IPS DF 6.9 (cell line): ENCODE data around the gene TSPAN18.

ENCODE experiments used
- DNase-seq: peaks from one replicate; pipeline ENCODE4 v3.0.0-alpha.2; 2013; ENCODE audit warnings: low read depth, low spot score
- H3K27ac ChIP-seq: one replicate; pipeline ENCODE4 v1.5.1; 2013; ENCODE audit warnings: low read length, control low read depth
- H3K27me3 ChIP-seq: 2 replicates; pipeline ENCODE4 v1.6.1; 2013; ENCODE audit warnings: mild to moderate bottlenecking, low read length; ENCODE audit not compliant: control insufficient read depth, insufficient read depth
- H3K36me3 ChIP-seq: 2 replicates; pipeline ENCODE4 v1.6.1; 2013; ENCODE audit warnings: low read length; ENCODE audit not compliant: control insufficient read depth, insufficient read depth
- H3K4me1 ChIP-seq: 2 replicates; pipeline ENCODE4 v1.6.1; 2013; ENCODE audit warnings: low read length; ENCODE audit not compliant: control insufficient read depth, insufficient read depth
- H3K4me3 ChIP-seq: 2 replicates; pipeline ENCODE4 v1.5.1; 2013; ENCODE audit warnings: mild to moderate bottlenecking, low read length
- H3K9me3 ChIP-seq: 2 replicates; pipeline ENCODE4 v1.6.1; 2013; ENCODE audit warnings: low read length, inconsistent platforms; ENCODE audit not compliant: control insufficient read depth, insufficient read depth
- WGBS: extraction: QIAGEN DNeasy Blood & Tissue Kit; methylation state at CpG from one replicate; pipeline ENCODE4 v1.1.7; 2013; ENCODE audit warnings: mixed read lengths, missing lambda C conversion rate; ENCODE audit not compliant: insufficient read length, insufficient coverage; 5-methylcytosine and 5-hydroxymethylcytosine counted together

Gene TSPAN18

GRCh38 chr11:44847316-44847715 lies 120.6 kb downstream of the TSPAN18 start:
- Histone ChIP-seq H3K27me3 (no peaks in the 10 kb centered on the region), H3K36me3 (no peaks in the 10 kb centered on the region), H3K9me3 (no peaks in the 10 kb centered on the region), H3K27ac (no peak overlapping the region), H3K4me3 (no peak overlapping the region), H3K4me1 (peaks cover 3% of the 10 kb centered on the region; the same call in 1 of the 2 replicates)
- no peak for DNase-seq

GRCh38 chr11:44848203-44848962 lies 121.6 kb downstream of the TSPAN18 start:
- H3K4me1 ChIP-seq = peaks cover 3% of the 10 kb centered on the region; the same call in 1 of the 2 replicates
- WGBS = no CpG with 5 or more reads among the region's 11 CpGs
- no peaks in the 10 kb centered on the region for H3K9me3 ChIP-seq
- H3K27ac ChIP-seq = no peak overlapping the region
- H3K36me3 ChIP-seq = no peaks in the 10 kb centered on the region
- no peak for DNase-seq
- no peaks in the 10 kb centered on the region for H3K27me3 ChIP-seq
- no peak overlapping the region for H3K4me3 ChIP-seq

GRCh38 chr11:44848963-44849350 lies 122.2 kb downstream of the TSPAN18 start:
- peaks cover 3% of the 10 kb centered on the region; the same call in 1 of the 2 replicates for H3K4me1 ChIP-seq
- no peak overlapping the region for H3K4me3 ChIP-seq
- no peak overlapping the region for H3K27ac ChIP-seq
- no peaks in the 10 kb centered on the region for H3K27me3 ChIP-seq
- WGBS = no CpG with 5 or more reads among the region's 4 CpGs
- no peaks in the 10 kb centered on the region for H3K9me3 ChIP-seq
- DNase-seq = no peak
- H3K36me3 ChIP-seq = no peaks in the 10 kb centered on the region

- no peaks in the 10 kb centered on the region for H3K9me3 ChIP-seq
- no peak overlapping the region for H3K27ac ChIP-seq
- whole genome bisulfite sequencing = no CpG with 5 or more reads among the region's 4 CpGs
- peaks cover 3% of the 10 kb centered on the region; the same call in 1 of the 2 replicates for H3K4me1 ChIP-seq
- no peak overlapping the region for H3K4me3 ChIP-seq
- no peaks in the 10 kb centered on the region for H3K27me3 ChIP-seq
- no peaks in the 10 kb centered on the region for H3K36me3 ChIP-seq
- no peak for DNase-seq
Measured at GRCh38 chr11:44849424-44849823, 122.7 kb downstream of the TSPAN18 start.

- no peak overlapping the region for H3K4me3 ChIP-seq
- H3K4me1 ChIP-seq = peaks cover 3% of the 10 kb centered on the region; the same call in 1 of the 2 replicates
- no peaks in the 10 kb centered on the region for H3K9me3 ChIP-seq
- no peak overlapping the region for H3K27ac ChIP-seq
- no CpG with 5 or more reads among the region's 8 CpGs for WGBS
- no peak for DNase-seq
- H3K27me3 ChIP-seq = no peaks in the 10 kb centered on the region
- H3K36me3 ChIP-seq = no peaks in the 10 kb centered on the region
Measured at GRCh38 chr11:44849922-44850321, 123.2 kb downstream of the TSPAN18 start.

GRCh38 chr11:44851496-44851895 lies 124.7 kb downstream of the TSPAN18 start:
- Histone ChIP-seq H3K4me1 (peaks cover 3% of the 10 kb centered on the region; the same call in 1 of the 2 replicates), H3K4me3 (no peak overlapping the region), H3K27me3 (no peaks in the 10 kb centered on the region), H3K9me3 (no peaks in the 10 kb centered on the region), H3K36me3 (no peaks in the 10 kb centered on the region), H3K27ac (no peak overlapping the region)
- WGBS = no CpG with 5 or more reads among the region's 5 CpGs
- no peak for DNase-seq

- no peak overlapping the region for H3K27ac ChIP-seq
- peaks cover 3% of the 10 kb centered on the region; the same call in 1 of the 2 replicates for H3K4me1 ChIP-seq
- no peaks in the 10 kb centered on the region for H3K9me3 ChIP-seq
- H3K4me3 ChIP-seq = no peak overlapping the region
- no peaks in the 10 kb centered on the region for H3K36me3 ChIP-seq
- H3K27me3 ChIP-seq = no peaks in the 10 kb centered on the region
- no peak for DNase-seq
- no CpG with 5 or more reads among the region's 2 CpGs for WGBS
Measured at GRCh38 chr11:44852159-44852747, 125.5 kb downstream of the TSPAN18 start.

GRCh38 chr11:44852952-44853351 lies 126.2 kb downstream of the TSPAN18 start:
- no CpG with 5 or more reads among the region's 5 CpGs for WGBS
- Histone ChIP-seq H3K4me1 (peaks cover 3% of the 10 kb centered on the region; the same call in 1 of the 2 replicates), H3K36me3 (no peaks in the 10 kb centered on the region), H3K27me3 (no peaks in the 10 kb centered on the region), H3K27ac (no peak overlapping the region), H3K9me3 (no peaks in the 10 kb centered on the region), H3K4me3 (no peak overlapping the region)
- DNase-seq = no peak

- 100% methylated on average over 3 of the region's 9 CpGs for WGBS
Measured at GRCh38 chr11:44853666-44854065, 126.9 kb downstream of the TSPAN18 start.

GRCh38 chr11:44854086-44854485 lies 127.3 kb downstream of the TSPAN18 start:
- H3K4me3 ChIP-seq = no peak overlapping the region
- H3K4me1 ChIP-seq = peaks cover 3% of the 10 kb centered on the region; the same call in 1 of the 2 replicates
- H3K27ac ChIP-seq = no peak overlapping the region
- H3K9me3 ChIP-seq = no peaks in the 10 kb centered on the region
- H3K36me3 ChIP-seq = no peaks in the 10 kb centered on the region
- no peak for DNase-seq
- no peaks in the 10 kb centered on the region for H3K27me3 ChIP-seq
- no CpG with 5 or more reads among the region's 5 CpGs for WGBS

More at GRCh38 chr11:44853666-44854065, 126.9 kb downstream of the TSPAN18 start:
- Histone ChIP-seq H3K9me3 (no peaks in the 10 kb centered on the region), H3K36me3 (no peaks in the 10 kb centered on the region), H3K27ac (no peak overlapping the region), H3K4me1 (peaks cover under 1% of the 10 kb centered on the region; the same call in 1 of the 2 replicates), H3K27me3 (no peaks in the 10 kb centered on the region), H3K4me3 (no peak overlapping the region)
- DNase-seq = no peak
